ENCODE measurements around the gene FFAR1.

DNA sequence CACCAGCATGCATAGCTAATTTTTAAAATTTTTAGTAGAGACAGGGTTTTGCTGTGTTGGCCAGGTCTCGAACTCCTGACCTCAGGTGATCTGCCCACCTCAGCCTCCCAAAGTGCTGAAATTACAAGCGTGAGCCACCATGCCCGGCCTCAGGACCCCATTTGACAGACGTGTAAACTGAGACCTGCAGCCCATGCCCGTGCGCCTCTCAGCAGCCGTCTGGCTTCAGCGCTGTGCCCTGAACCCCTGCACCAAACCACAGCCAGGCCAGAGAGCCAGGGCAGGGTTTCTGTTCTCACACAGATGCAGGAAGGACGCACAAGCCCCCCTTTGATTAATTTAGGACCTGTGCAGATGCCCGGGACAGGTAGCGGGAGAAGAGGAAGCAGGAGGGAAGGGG lies 7.3 kb upstream of the FFAR1 start:
- no peak for TF ChIP-seq EZH2phosphoT487 (IDR thresholded peaks at IDR 0.05; ENCODE audit: unreplicated experiment)
- TF ChIP-seq, protein P1, sequence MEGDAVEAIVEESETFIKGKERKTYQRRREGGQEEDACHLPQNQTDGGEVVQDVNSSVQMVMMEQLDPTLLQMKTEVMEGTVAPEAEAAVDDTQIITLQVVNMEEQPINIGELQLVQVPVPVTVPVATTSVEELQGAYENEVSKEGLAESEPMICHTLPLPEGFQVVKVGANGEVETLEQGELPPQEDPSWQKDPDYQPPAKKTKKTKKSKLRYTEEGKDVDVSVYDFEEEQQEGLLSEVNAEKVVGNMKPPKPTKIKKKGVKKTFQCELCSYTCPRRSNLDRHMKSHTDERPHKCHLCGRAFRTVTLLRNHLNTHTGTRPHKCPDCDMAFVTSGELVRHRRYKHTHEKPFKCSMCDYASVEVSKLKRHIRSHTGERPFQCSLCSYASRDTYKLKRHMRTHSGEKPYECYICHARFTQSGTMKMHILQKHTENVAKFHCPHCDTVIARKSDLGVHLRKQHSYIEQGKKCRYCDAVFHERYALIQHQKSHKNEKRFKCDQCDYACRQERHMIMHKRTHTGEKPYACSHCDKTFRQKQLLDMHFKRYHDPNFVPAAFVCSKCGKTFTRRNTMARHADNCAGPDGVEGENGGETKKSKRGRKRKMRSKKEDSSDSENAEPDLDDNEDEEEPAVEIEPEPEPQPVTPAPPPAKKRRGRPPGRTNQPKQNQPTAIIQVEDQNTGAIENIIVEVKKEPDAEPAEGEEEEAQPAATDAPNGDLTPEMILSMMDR (conservative IDR thresholded peaks at IDR 0.05; ENCODE audit: low read depth in 2 of 2): no peak
